HepG2 (cell line): ENCODE data around the gene NOXRED1. TPM values are rescaled to one million over a fixed set of nuclear protein-coding genes. Genes with fewer than 3 reads are reported as not detected.
A peak's percentile ranks its signal among the peaks of the same experiment; 100 is the strongest.

Source experiments
- AGO1 ChIP-seq: fragments of 200-400 bp; formaldehyde crosslinking; IDR thresholded peaks from 2 replicates; pipeline ENCODE4 v1.6.1; 2017; ENCODE audit warnings: mild to moderate bottlenecking, low read depth, low read length, moderate library complexity; ENCODE audit not compliant: poor library complexity, severe bottlenecking
- FOSL2 ChIP-seq: sonication (generic); formaldehyde crosslinking; IDR thresholded peaks from 2 replicates; pipeline ENCODE4 v1.4.0; 2020; ENCODE audit warnings: missing genetic modification reagents
- FOXA1 ChIP-seq, 2 experiments: fragments of 450-650 bp in 1 of 2; sonication (generic) in 1 of 2; formaldehyde crosslinking in 1 of 2; IDR thresholded peaks; 2 replicates each; pipeline versions ENCODE4 v1.4.0 to v1.6.1; 2016 to 2020; ENCODE audit warnings: missing genetic modification reagents in 1 of 2
- FOXA3 ChIP-seq: IDR thresholded peaks from 2 replicates; pipeline ENCODE4 v1.6.1; 2016; ENCODE audit warnings: missing genetic modification reagents, missing compliant biosample characterization
- FOXK2 ChIP-seq: fragments of 450-650 bp; IDR thresholded peaks from 2 replicates; pipeline ENCODE4 v1.6.1; 2016
- FOXP1 ChIP-seq, 2 experiments: fragments of 450-650 bp in 1 of 2; IDR thresholded peaks; 2 replicates each; pipeline ENCODE4 v1.6.1; 2017 to 2018; ENCODE audit warnings: antibody characterized with exemption in 1 of 2
- HNF4A ChIP-seq: sonication (generic); formaldehyde crosslinking; IDR thresholded peaks from 2 replicates; pipeline ENCODE4 v1.4.0; 2020; ENCODE audit warnings: missing genetic modification reagents
- KAT8 ChIP-seq: IDR thresholded peaks from 2 replicates; pipeline ENCODE4 v1.6.1; 2016; ENCODE audit warnings: missing genetic modification reagents, missing compliant biosample characterization
- LCORL ChIP-seq, 2 experiments: fragments of 450-650 bp in 1 of 2; sonication (generic) in 1 of 2; formaldehyde crosslinking in 1 of 2; IDR thresholded peaks; 2 replicates each; pipeline versions ENCODE4 v1.5.0 to v1.6.1; 2017 to 2020; ENCODE audit warnings: antibody characterized with exemption in 1 of 2, missing genetic modification reagents in 1 of 2
- MIXL1 ChIP-seq: IDR thresholded peaks from 2 replicates; pipeline ENCODE4 v1.6.1; 2016
- MTF1 ChIP-seq: sonication (generic); formaldehyde crosslinking; IDR thresholded peaks from 2 replicates; pipeline ENCODE4 v1.5.0; 2020; ENCODE audit warnings: missing genetic modification reagents
- NR2F2 ChIP-seq: IDR thresholded peaks from 2 replicates; pipeline ENCODE4 v1.6.1; 2012; ENCODE audit warnings: low read depth, inconsistent platforms, borderline replicate concordance
- PLRG1 ChIP-seq: fragments of 450-650 bp; conservative IDR thresholded peaks from 2 replicates; pipeline ENCODE4 v1.6.1; 2016
- RBM39 ChIP-seq: fragments of 200-400 bp; formaldehyde crosslinking; IDR thresholded peaks from one replicate; pipeline ENCODE4 v1.6.1; 2018; ENCODE audit warnings: antibody characterized with exemption, mild to moderate bottlenecking, low read depth, low read length; ENCODE audit not compliant: poor library complexity, severe bottlenecking
- SAP130 ChIP-seq: IDR thresholded peaks from 2 replicates; pipeline ENCODE4 v1.6.1; 2016; ENCODE audit warnings: low read depth
- SP5 ChIP-seq: IDR thresholded peaks from 2 replicates; pipeline ENCODE4 v1.6.1; 2016; ENCODE audit warnings: low read depth, borderline replicate concordance
- SPEN ChIP-seq: sonication (generic); formaldehyde crosslinking; IDR thresholded peaks from 2 replicates; pipeline ENCODE4 v1.5.1; 2020; ENCODE audit warnings: low read depth, mild to moderate bottlenecking, missing genetic modification reagents
- YY1 ChIP-seq: IDR thresholded peaks from 2 replicates; pipeline ENCODE4 v1.6.1; 2011; ENCODE audit warnings: low read length, low read depth, moderate library complexity, mild to moderate bottlenecking; ENCODE audit not compliant: insufficient read depth, insufficient replicate concordance
- ZBTB14 ChIP-seq: sonication (generic); formaldehyde crosslinking; IDR thresholded peaks from 2 replicates; pipeline ENCODE4 v1.4.0; 2020; ENCODE audit warnings: missing genetic modification reagents
- ZFP37 ChIP-seq: sonication (generic); formaldehyde crosslinking; IDR thresholded peaks from 2 replicates; pipeline ENCODE4 v1.4.0; 2020; ENCODE audit warnings: missing genetic modification reagents, borderline replicate concordance
- ZNF276 ChIP-seq: sonication (generic); formaldehyde crosslinking; IDR thresholded peaks from 2 replicates; pipeline ENCODE4 v1.4.0; 2020; ENCODE audit warnings: mild to moderate bottlenecking, low read depth, missing genetic modification reagents
- ZNF362 ChIP-seq: sonication (generic); formaldehyde crosslinking; IDR thresholded peaks from 2 replicates; pipeline ENCODE4 v1.4.0; 2020; ENCODE audit warnings: missing genetic modification reagents, mild to moderate bottlenecking, borderline replicate concordance
- polyA plus RNA-seq, 8 experiments: library from polyadenylated mRNA; depleted of rRNA in 3 of 8; stranded (reverse) in 7 of 8; unstranded in 1 of 8; fragments of >200 nt; fragmentation: Illumina TruSeq in 4 of 8; extraction: Trizol in 4 of 8; gene quantifications; 2 replicates each; pipeline versions ENCODE4 v1.2.1 to v1.2.3, GENCODE V29; 2011 to 2016; ENCODE audit warnings: low read depth in 4 of 8, missing spikeins in 1 of 8, mixed read lengths in 1 of 8; ENCODE audit not compliant: insufficient read depth in 1 of 8
- total RNA-seq, 5 experiments: library from RNA; depleted of rRNA; stranded (reverse); fragments of >200 nt; fragmentation: Illumina TruSeq; extraction: Trizol; gene quantifications; 2 replicates each; pipeline ENCODE4 v1.2.3, GENCODE V29; 2016; ENCODE audit warnings: low read depth in 1 of 5
- TF ChIP-seq, protein P1 (sequence below): sonication (generic); formaldehyde crosslinking; IDR thresholded peaks from 2 replicates; pipeline ENCODE4 v1.4.0; 2020; ENCODE audit warnings: missing genetic modification reagents
- TF ChIP-seq, protein P2 (sequence below): sonication (generic); formaldehyde crosslinking; IDR thresholded peaks from 2 replicates; pipeline ENCODE4 v1.8.1; 2023; ENCODE audit warnings: mild to moderate bottlenecking, missing genetic modification reagents

The NOXRED1 gene
- total and polyA plus RNA-seq, 2 of the 13 experiments (the other 11 are each of a cell fraction or from before 2014, with no cell fraction given): 0.24 to 0.41 TPM

- TF ChIP-seq YY1: no peak
- no peak for TF ChIP-seq NR2F2
- TF ChIP-seq KAT8: 0 out of 2 replicates have a peak, but pooled peaks have one; percentile 33
- no peak for TF ChIP-seq FOXK2
- TF ChIP-seq FOXA3 (CRISPR knock-in tag): 0 out of 2 replicates have a peak, but pooled peaks have one; percentile 15
- peak; percentile 75; the same call in 1 of the 2 replicates for TF ChIP-seq MIXL1
- no peak for TF ChIP-seq SPEN (CRISPR knock-in tag)
- TF ChIP-seq ZNF362: peak; percentile 87; the same call in 1 of the 2 replicates
- TF ChIP-seq SAP130: peak; percentile 17
- TF ChIP-seq MTF1 (CRISPR knock-in tag): no peak
- TF ChIP-seq AGO1: no peak
- TF ChIP-seq ZBTB14 (CRISPR knock-in tag): no peak
- TF ChIP-seq, protein P1, sequence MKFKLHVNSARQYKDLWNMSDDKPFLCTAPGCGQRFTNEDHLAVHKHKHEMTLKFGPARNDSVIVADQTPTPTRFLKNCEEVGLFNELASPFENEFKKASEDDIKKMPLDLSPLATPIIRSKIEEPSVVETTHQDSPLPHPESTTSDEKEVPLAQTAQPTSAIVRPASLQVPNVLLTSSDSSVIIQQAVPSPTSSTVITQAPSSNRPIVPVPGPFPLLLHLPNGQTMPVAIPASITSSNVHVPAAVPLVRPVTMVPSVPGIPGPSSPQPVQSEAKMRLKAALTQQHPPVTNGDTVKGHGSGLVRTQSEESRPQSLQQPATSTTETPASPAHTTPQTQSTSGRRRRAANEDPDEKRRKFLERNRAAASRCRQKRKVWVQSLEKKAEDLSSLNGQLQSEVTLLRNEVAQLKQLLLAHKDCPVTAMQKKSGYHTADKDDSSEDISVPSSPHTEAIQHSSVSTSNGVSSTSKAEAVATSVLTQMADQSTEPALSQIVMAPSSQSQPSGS (CRISPR knock-in tag): no peak
- TF ChIP-seq FOXA1 (IDR thresholded peaks at IDR 0.05): no peak
- peak; percentile 18; the same call in 1 of the 2 replicates for TF ChIP-seq FOXA1 (CRISPR knock-in tag; IDR thresholded peaks at IDR 0.05)
- peak; percentile 47; the same call in 1 of the 2 replicates for TF ChIP-seq HNF4A (CRISPR knock-in tag)
- TF ChIP-seq, protein P2, sequence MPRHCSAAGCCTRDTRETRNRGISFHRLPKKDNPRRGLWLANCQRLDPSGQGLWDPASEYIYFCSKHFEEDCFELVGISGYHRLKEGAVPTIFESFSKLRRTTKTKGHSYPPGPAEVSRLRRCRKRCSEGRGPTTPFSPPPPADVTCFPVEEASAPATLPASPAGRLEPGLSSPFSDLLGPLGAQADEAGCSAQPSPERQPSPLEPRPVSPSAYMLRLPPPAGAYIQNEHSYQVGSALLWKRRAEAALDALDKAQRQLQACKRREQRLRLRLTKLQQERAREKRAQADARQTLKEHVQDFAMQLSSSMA: no peak
- TF ChIP-seq FOSL2 (CRISPR knock-in tag): no peak
- no peak for TF ChIP-seq ZNF276
- TF ChIP-seq FOXP1 (IDR thresholded peaks at IDR 0.05): no peak
- TF ChIP-seq FOXP1 (CRISPR knock-in tag; IDR thresholded peaks at IDR 0.05): 0 out of 2 replicates have a peak, but pooled peaks have one; percentile 7
- no peak for TF ChIP-seq RBM39
- no peak for TF ChIP-seq LCORL (IDR thresholded peaks at IDR 0.05)
- TF ChIP-seq LCORL (CRISPR knock-in tag; IDR thresholded peaks at IDR 0.05): no peak
- TF ChIP-seq ZFP37 (CRISPR knock-in tag): no peak
- no peak for TF ChIP-seq SP5
- TF ChIP-seq PLRG1: no peak
These were observed 51.0 kb downstream of the NOXRED1 start (continued) for GRCh38 chr14:77372304-77372841.
